Femur (tissue), 1 donor: ENCODE results near the gene LLGL2.
A peak's percentile ranks its signal among the peaks of the same experiment; 100 is the strongest.

ENCODE experiments used
- DNase-seq: peaks from one replicate; pipeline ENCODE4 v3.0.0-alpha.2; 2017

Gene LLGL2

DNA sequence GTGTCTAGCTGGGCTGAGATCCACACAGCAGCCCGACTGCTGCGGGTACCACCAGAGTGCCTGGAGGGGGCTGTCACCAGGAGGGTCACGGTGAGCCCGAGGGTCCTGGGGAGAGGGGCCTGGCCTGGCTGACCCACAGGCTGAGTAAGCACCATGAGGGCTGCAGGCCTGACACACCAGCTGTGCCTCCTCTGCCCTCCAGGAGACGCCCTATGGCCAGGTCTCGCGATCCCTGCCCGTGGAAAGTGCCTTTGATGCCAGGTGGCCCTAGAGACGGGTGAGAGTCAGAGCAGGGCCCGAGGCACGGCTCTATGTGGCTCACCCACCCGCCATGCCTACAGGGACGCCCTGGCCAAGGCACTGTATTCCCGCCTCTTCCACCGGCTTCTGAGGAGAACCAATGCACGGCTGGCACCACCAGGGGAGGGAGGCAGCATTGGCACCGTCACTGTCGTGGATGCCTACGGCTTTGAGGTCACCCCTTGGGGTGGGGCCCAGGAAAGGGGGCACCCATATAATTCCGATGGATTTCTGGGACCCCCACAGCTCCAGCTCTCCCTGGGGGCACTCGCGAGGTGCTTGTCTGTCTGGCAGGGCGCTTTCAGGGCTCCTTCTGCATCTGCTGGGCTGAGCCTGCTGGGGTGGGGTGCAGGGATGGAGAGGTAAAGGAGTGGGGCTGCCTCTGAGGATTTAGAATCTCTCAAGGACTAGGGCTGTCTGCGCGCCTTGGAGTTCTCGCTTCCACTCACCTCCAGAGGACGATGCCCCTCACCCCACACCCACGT lies 69.2 kb downstream of the LLGL2 start:
- peak; percentile 22 for DNase-seq

- no peak for DNase-seq
Observed at GRCh38 chr17:75595284-75595919, 69.9 kb downstream of the LLGL2 start.

DNA sequence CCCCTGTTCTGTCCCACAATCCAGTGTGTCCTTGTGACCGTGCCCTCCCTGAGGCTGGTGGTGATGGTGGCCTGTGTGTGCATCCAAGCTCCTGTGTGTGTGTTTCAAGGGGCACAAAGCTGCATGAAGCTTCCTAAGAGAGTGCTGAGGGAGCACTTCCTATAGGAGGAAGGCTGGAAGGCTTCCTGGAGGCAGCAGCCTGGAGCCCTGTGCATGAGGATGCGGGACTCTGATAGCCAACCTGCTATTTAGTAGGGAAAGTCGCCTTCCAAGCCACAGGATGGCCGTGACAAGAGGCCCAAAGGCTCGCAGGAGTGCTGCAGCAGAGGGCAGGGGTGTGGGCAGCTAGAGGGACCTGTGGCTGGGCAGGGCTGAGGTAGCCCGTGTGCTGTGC lies 70.4 kb downstream of the LLGL2 start:
- no peak for DNase-seq

DNA sequence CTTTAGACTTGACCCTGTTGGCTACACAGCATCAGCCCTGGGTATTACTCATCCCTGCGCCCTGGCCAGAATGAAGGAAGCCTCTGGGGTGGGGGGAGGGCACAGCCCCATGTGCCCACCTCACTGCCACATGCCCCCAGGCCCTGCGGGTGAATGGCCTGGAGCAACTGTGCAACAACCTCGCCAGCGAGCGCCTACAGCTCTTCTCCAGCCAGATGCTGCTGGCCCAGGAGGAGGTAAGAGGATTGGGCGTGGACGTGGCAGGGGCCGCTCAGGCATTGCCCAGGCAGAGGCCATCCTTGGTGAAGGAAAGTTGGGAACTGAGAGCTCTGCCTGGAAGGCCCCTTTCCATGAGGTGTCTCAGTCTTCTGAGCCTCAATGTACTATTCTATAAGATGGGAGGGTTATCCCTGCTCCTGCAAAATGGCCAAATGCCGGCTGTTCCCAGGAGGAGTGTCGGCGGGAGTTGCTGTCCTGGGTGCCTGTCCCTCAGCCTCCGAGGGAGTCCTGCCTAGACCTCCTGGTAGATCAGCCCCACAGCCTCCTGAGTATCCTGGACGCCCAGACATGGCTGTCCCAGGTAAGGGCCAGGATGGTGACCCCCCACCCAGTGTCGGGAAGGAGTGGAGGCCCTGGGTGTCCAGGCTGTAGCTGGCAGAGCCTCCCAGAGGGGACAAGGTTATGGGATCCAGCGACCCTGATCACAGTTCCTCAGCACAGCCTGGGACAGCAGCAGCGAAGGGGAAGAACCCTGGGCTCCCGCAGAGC lies 71.0 kb downstream of the LLGL2 start:
- DNase-seq, result no peak

- peak; percentile 65 for DNase-seq
Observed at GRCh38 chr17:75601057-75601987, 75.8 kb downstream of the LLGL2 start.

- DNase-seq, result peak; percentile 31
Observed at GRCh38 chr17:75602644-75603043, 77.1 kb downstream of the LLGL2 start.

GRCh38 chr17:75603123-75603522 lies 77.6 kb downstream of the LLGL2 start:
- no peak for DNase-seq

- no peak for DNase-seq
Observed at GRCh38 chr17:75604034-75604695, 78.7 kb downstream of the LLGL2 start.

- no peak for DNase-seq
Observed at GRCh38 chr17:75605790-75606189, 80.3 kb downstream of the LLGL2 start.

DNA sequence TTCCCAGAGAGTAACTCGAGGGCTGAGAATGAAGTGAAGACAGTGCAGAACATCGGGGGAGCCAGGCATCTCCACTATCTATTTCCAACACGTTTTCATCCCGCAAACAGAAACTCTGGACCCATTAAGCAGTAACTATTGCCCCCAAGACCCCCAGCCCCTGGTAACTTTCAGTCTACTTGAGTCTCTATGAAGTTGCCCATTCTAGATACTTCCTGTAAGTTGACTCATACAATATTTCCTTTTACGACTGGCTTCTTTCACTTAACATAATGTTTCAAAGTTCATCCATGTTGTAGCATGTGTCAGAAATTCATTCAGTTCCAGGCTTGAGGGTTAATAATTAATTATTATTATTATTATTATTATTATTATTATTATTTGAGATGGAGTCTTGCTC lies 81.6 kb downstream of the LLGL2 start:
- no peak for DNase-seq

DNA sequence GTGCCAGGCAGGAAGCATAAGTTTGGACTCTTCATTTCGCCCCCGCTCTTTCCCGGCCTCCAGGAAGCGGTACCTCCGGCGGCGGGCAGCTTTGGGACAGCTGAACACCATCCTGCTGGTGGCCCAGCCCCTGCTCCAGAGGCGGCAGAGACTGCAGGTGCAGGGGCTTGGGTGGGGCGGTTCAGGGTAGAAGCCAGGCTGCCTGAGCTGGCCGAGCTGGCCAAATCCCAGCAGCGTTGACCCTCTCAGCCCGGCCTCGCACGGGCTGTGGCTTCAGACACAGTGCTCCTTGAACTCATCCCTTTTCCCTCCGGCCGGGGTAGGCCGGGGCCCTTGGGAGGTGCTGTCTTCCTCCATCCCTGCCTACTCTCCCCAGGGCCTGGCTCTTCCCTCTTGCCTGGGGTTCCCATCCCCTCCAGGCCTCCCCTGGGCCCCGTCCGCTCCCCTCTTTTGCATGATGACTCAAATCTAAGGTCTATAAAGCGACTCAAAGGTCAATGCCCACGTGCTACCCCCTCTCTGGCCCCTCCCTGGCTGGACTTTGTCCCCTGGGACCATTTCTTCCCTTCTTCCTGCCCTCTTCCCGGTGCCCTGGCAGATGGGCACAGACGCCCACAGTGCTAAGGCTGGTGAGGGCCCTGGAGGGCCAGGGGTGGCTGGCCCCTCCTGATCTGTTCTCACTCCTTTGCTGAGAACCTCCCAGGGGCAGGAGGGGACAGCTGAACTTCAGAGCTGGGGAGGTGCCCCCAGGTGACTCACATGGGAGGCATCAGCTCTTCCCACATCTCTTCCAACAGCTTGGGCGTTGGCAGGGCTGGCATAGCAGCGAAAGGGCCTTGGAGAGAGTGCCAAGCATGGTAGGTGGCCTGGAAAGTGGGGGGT lies 84.8 kb downstream of the LLGL2 start:
- no peak for DNase-seq

GRCh38 chr17:75611851-75612429 lies 86.4 kb downstream of the LLGL2 start:
- DNase-seq, result no peak

DNA sequence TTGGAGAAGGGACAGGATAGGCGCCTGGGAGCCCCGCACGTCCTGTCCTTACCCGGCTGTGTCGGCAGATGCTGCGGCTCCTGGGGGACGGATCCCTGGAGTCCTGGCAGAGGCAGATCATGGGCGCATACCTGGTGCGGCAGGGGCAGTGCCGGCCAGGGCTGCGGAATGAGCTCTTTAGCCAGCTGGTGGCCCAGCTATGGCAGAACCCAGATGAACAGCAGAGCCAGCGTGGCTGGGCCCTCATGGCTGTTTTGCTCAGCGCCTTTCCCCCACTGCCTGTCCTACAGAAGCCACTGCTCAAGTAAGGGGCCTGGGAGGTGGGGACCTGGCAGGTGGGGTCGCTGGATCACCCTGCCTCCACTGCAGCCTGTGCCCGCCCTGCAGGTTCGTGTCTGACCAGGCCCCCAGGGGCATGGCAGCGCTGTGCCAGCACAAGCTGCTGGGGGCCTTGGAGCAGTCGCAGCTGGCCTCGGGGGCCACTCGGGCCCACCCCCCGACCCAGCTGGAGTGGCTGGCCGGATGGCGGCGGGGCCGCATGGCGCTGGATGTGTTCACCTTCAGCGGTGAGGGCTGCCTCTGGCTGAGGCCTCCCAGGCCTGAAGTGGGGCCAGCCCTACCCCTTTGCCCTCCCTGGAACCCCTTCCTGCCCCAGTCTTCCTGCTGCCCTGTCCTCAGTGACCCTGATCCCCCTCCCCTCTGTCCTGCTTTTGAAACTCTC lies 87.6 kb downstream of the LLGL2 start:
- DNase-seq, result no peak

DNA sequence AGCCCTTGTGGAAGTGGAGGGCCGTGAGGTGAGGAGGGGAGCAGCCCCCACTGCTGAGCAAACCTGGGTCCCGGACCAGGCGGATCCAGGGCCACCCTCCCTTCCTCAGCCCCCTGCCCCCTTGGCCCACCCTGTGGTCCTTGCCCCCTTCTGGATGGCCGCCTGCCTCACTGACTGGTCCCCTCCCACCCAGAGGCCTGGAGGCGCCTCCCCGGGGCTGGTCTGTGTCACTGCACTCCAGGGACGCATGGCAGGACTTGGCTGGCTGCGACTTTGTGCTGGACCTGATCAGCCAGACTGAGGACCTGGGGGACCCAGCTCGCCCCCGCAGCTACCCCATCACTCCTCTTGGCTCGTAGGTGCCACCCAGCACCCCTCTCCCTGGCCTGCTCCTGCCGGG lies 88.5 kb downstream of the LLGL2 start:
- DNase-seq, result no peak

DNA sequence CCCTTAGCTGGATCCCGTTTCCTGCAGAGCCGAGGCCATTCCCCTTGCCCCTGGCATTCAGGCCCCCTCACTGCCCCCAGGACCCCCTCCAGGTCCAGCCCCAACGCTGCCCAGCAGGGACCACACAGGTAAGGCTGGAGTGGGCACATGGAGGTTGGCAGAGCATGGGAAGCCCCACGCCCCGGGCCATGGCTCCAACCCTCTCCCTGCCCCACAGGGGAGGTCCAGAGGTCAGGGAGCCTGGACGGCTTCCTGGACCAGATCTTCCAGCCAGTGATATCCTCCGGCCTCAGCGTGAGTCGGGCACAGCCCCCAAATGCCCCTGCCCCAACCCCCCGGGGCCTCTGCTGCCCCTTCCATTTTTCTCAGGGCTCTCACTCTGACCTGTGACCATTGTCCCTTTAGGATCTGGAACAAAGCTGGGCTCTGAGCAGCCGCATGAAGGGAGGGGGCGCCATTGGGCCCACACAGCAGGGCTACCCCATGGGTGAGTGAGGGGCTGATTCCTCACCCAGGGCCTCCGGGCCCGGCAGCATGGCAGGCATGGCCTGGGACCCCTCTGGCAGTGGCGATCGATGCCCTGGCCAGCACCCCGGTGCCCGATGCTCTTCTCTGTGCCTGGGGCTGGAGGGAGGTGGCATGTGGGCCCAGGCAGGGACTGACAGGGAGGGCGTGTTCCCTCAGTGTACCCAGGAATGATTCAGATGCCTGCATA lies 89.2 kb downstream of the LLGL2 start:
- no peak for DNase-seq

DNA sequence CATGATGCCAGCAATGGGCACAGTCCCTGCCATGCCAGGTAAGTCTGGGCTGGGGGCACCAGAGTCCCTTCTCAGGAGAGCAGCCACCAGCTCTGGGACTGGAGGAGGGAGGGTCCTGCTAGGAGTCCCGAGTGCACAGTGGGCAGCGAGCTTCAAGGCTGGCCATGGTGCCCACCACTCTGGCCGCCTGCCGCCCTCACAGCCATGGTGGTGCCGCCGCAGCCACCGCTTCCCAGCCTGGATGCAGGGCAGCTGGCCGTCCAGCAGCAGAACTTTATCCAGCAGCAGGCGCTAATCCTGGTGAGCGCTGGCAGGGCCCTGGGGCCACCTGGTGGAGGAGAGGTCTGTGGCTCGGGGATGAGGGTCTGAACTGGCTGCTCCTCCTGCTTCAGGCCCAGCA lies 89.8 kb downstream of the LLGL2 start:
- DNase-seq, result no peak

- no peak for DNase-seq
Observed at GRCh38 chr17:75616521-75617122, 91.1 kb downstream of the LLGL2 start.

DNA sequence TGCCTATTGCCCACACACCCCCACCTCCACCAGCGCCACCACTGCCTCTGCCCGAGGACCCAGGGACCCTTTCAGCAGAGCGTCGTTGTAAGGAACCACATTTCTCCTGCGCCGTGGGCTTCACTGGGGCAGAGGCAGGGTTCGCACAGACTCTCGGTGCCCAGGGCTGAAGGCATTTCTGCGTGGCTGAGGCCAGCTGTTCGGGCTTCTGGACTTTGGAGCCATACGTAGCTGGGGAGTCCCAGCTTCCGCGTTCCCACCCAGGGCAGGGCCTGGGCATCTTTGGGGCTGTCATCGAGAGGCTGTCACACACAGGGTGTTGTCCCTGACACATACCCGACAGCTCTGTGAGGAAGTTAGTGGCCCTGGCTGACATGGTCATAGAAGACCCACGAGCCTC lies 91.7 kb downstream of the LLGL2 start:
- DNase-seq, result no peak

DNA sequence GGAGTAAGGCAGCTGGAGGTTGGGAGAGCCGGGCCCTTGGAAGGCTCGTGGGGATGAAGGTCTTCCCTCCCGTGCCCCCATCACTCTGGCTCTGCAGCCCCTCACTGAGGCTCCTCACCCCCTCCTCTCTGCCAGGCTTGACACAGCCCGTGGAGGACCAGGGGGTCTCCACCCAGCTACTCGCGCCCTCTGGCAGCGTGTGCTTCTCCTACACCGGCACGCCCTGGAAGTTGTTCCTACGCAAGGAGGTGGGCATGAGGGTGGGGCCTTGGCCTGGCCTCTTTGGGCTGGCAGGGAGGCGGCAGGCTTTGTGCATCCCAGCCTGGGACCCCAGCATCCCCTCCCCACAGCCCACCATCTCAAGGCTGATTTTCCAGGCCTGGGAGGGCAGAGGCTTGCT lies 92.2 kb downstream of the LLGL2 start:
- no peak for DNase-seq
